GM18868 (cell line): ENCODE results near the gene NAA38.
A peak's percentile ranks its signal among the peaks of the same experiment; 100 is the strongest.

Experiments
- ATAC-seq: cut with Tn5 transposase; IDR thresholded peaks from one replicate; pipeline ENCODE4 v1.9.1; 2021; ENCODE audit warnings: mild to moderate bottlenecking, moderate library complexity; ENCODE audit not compliant: unreplicated experiment

NAA38 gene, protein sequence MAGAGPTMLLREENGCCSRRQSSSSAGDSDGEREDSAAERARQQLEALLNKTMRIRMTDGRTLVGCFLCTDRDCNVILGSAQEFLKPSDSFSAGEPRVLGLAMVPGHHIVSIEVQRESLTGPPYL

DNA sequence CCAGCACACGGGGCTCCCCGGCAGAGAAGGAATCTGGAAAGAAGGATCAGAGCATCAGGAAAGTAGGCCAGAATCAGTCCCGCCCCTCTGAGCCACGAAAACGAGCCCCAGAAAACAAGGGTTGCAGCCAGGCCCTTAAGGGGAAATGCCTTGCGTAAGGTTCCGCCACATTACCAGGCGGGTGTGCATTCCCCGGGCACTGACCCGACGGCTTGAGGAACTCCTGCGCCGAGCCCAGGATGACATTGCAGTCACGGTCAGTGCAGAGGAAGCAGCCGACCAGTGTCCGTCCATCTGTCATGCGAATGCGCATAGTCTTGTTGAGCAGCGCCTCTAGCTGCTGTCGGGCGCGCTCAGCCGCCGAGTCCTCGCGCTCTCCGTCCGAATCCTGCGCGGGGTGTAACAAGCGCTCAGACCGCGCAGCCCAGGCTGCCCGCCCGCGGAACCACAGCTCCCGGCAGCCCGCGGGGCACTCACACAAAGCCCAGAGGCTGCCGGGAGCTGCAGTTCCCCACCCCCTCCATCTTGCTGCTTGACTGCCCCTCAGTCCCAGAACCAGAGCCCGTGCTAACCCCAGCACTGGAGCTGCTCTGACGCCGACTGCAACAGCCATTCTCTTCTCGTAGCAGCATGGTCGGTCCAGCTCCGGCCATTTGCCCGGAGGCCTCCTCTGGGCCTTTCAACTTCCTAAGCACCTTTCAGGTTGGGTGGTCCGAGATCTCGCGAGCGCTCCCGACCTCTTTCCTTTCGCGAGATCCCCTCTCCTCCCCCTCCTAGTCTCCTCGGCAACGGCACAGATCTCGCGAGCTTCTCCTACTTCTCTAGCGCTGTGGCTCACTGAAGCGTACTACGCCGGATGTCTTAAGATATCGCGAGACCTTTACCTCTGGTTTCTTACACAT lies at the start of gene NAA38:
TSS of gene NAA38 (minus strand) at position 749 of the 902 bp plus-strand sequence. CDS start at position 653, 96 bp downstream.
- ATAC-seq, result peak; percentile 71

DNA sequence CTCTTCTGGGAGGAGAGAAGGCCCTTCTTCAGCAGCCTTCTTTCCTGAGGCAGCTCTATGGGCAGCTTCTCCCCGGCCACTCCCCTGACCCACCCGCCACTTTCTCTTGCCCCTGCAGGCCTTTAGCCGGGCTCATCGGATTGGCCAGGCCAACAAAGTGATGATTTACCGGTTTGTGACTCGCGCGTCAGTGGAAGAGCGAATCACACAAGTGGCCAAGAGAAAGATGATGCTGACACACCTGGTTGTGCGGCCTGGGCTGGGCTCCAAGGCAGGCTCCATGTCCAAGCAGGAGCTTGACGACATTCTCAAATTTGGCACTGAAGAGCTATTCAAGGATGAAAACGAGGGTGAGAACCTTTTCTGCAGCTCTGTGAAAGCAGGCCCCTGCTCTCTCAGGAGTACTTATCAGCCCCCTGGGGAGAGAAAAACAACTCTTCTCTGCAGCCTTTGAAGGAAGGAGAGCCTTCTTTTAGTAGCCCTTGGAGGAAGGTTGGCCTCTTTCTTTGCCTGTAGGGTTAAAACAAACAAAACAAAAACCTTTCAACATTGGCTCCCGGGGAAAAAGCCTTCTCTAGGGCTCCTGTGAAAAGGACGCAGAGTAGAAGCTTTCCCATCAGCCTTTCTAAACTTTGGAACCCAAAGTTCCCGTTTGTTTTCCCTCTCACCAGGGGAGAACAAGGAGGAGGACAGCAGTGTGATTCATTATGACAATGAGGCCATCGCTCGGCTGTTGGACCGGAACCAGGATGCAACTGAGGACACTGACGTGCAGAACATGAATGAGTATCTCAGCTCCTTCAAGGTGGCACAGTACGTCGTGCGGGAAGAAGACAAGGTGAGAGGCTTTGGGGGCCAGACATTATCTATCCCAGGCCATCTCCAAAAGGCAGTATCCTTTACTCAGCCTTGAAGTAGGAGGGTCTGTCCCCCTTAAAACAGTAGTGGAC lies 46.1 kb upstream of the NAA38 start:
- no peak for ATAC-seq

DNA sequence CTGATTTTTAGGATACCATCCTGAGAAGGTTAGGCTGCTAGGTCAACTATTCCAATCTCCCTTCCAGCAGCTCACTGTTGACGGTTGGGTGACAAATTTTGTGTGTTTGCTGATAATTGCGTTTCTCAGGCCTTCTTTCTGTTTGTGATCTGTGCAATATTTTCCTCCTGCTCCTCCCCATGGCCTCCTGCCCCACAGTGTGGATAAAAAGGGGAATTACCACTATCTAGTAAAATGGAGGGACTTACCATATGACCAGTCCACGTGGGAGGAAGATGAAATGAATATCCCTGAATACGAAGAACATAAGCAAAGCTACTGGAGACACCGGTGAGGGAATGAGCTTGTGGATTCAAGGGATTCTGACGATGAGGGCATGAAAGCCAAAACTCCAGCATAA lies 40.4 kb upstream of the NAA38 start:
- no peak for ATAC-seq

DNA sequence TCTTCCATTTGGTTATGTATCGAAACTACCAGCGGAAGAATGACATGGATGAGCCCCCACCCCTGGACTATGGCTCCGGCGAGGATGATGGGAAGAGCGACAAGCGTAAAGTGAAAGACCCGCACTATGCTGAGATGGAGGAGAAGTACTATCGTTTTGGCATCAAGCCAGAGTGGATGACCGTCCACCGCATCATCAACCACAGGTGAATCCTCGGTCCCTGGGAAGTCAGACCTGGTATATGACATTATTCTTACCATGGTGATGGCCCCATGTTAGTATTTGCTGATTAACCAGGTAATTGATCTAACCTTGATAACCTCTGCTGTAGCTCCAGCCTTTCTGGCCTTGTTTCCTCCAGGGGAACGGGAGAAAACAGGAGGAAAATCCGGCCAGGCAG lies 39.7 kb upstream of the NAA38 start:
- no peak for ATAC-seq

DNA sequence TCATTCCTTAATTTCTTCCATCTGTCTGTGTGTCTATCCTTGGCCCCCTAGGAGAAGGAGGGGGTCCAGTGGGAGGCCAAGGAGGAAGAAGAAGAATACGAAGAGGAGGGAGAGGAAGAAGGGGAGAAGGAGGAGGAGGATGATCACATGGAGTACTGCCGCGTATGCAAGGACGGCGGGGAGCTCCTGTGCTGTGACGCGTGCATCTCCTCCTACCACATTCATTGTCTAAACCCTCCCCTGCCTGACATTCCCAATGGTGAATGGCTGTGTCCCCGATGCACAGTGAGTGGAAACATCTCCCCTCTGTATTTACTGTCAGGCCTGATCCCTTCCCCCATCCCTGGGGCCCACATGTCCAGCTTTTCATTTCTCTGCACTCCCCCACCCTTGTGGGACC lies 37.5 kb upstream of the NAA38 start:
- no peak for ATAC-seq

DNA sequence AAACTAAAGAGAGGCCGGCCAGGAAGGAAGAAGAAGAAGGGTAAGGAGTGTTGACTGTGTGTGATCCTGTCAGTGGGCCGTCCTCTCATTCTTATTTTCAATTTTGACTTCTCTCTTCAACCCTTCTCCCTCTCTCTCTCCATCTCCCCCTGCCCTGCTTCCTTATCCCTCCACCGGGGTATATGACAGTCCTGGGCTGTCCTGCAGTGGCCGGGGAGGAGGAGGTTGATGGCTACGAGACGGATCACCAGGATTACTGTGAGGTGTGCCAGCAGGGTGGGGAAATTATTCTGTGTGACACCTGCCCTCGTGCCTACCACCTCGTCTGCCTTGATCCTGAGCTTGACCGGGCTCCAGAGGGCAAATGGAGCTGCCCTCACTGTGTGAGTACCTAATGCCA lies 36.9 kb upstream of the NAA38 start:
- no peak for ATAC-seq

DNA sequence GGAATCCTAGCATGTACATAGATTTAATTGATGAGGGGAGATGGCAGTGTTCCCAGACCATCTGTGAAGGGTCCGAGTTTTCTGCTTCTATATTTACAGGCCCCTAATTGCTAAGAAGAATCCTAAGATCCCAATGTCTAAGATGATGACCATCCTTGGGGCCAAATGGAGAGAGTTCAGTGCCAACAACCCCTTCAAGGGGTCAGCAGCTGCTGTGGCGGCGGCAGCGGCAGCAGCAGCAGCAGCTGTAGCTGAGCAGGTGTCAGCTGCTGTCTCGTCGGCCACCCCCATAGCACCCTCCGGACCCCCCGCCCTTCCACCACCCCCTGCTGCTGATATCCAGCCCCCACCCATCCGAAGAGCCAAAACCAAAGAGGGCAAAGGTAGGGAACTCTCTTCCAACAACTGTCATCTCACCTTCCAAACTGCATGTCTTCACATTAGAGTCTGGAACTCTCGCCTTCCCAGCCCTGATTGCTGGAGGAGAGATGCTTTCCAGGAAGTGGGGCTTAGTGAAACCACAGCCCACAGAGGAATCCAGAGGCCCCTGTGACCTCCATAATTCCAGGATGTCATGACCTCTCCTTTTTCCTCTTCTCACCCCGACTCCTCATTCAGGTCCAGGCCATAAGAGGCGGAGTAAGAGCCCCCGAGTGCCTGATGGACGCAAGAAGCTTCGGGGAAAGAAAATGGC lies 36.0 kb upstream of the NAA38 start:
- no peak for ATAC-seq

DNA sequence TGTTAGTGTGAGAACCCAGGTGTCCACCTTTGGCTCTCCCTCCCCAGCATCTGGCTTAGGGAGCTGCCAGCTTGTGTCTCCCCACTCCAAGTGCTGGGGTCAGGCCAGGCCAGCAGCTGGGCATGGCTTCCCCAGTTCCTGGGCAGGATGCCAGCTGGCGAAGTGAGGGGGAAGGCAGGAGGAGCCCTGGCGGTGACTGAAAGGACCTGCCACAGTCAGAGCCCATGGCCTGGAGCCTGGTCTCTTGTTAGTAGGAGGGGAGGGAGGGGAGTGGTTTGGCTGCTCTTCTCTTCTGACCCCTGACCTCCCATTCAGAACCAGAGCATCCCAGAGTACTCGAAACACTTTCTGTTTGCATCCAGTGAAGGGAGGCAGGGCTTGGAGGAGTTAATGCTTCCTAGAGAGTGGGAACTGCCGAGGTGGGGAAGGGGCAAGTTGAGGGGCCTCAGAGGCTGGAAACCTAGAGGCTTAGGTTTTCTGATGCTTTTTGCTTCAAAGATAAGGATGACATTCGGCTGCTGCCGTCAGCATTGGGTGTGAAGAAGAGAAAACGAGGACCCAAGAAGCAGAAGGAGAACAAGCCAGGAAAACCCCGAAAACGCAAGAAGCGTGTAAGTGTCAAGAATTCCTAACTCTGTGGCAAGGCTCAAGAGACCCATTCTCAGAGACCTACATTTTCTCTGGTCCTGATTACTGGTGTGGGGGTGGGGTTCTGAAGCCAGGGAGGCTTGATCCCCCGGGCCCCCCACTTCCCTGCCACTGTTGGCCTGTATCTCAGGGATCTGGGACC lies 32.0 kb upstream of the NAA38 start:
- no peak for ATAC-seq

DNA sequence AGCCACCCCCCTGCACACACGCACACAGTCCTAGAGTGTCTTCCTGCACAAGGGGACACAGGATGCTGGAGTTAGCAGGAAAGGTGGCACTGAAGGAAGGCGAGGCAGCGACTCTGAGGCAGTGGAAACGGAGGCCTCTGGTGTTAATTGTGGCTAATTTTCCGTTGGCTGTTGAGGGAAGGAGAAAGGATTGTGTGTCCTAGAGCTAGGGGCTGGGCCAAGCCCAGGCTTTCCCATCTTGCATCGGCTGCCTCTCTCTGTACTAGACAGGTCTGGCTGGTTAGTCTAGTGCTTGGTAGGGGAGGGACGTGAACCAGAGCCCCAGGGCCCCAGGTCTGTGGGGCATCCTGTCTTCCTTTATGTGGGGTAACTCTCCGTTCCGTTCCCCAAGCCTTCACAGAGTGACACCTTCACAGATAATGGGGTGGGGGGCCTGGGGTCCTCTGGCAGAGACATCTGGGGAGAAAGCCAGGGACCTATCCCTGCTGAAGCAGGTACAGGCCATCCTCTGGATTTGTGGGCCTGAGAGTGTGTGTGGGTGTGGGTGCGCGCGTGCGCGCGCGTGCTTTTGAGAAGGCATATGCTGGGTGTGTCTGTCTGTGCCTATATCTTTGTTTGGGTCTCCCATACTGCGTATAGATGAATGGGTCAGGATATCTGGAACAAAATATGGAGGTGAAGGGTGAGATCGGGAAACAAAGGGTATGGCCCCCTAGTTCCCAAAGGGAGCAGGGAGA lies 31.0 kb upstream of the NAA38 start, which contains the start of gene CHD3:
TSS of gene CHD3 (plus strand) at position 606 of the 737 bp plus-strand sequence. CDS start 212 bp downstream, outside the sequence.
- no peak for ATAC-seq

DNA sequence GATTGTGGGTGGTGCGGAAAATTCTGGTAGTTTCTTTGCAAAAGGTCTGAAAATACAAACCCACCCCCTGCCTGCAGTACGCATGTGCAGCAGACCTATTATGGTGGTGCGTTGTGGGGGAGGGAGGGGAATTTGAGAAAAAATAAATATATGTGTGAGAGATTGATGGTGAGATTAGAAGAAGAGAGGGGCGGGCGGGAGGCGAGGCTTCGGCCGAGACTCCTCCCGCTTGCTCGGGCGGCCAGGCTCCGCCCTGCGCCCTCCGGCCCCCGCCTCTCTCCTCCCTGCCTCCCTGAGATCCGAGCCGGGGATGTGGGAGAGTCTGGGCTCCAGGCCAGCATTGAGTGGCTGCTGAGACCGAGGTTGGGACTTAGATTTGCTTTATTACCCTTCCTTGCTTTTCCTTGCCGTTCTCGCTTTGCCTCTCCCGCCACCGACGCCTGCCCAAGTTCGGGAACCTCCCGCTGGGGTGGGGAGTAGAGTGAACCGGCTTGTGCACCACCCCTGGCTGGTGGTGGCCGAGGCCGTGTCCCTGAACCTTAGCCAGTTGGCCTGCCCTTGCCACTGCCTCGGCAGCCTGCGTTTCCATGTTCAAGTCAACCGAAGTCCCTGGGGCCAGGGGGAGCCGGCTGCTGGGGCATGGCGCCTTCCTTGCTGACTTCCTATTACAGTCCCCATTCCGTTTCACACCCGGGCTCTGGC lies 30.3 kb upstream of the NAA38 start:
- peak; percentile 60 for ATAC-seq

DNA sequence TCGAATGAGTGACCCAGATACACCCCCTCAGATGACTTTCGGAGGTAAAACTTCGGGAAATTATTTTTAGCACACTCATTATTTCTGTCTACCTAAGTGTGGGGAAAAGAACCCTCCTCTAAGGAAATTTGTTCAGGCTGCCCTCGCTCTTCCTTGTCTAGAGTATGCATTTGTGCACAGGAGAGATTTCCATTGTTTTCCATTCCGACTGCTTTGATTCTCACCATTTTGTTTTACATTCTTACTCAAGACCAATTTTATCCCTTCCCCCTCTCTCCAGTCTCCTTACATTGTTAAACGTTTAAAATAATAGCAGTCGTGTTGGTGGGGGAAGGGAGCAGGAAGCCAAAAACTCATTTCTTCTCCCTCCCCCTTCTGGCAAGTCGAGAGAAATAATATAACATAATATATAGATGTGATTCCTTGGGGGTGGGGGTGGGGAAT lies 29.7 kb upstream of the NAA38 start:
- no peak for ATAC-seq

DNA sequence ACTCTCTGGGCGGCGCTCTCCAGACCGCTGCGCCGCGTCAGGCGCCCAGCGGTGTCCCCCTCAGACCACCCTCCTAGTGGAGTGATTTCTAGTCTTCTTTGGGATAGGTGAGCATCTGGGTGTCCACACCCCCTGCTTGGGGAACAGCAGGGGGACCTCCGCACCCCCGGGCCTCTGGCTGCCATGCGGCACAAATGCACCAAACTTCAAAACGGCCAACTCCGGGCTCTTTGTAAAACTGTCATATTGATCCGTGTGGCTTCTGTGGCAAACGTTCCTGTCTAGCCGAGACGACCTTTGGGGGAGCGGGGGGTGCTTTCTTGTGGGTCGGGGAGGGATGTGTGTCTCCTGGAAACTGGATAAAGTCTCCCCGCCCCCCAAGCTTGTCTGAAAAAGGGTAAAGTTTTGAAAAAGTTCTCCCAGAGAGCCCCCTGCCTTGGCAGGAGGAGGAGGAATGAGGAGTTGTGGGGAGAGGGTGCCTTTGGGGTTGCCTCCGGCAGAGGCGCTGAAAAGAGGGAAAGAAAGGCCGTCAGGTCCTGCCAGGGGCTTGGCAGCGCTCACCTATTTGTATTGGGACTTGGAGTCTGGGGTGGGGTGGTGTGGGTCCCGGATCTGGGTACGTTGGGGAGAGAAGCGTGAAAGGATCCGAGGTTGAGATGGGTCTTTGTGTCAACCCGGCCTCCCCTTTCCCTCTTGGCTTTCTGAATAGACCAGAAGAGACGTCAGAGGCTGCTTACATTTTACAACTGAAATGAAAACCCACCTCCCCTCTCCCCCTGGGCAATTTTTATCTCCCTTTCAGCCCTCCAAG lies 29.1 kb upstream of the NAA38 start:
- no peak for ATAC-seq

DNA sequence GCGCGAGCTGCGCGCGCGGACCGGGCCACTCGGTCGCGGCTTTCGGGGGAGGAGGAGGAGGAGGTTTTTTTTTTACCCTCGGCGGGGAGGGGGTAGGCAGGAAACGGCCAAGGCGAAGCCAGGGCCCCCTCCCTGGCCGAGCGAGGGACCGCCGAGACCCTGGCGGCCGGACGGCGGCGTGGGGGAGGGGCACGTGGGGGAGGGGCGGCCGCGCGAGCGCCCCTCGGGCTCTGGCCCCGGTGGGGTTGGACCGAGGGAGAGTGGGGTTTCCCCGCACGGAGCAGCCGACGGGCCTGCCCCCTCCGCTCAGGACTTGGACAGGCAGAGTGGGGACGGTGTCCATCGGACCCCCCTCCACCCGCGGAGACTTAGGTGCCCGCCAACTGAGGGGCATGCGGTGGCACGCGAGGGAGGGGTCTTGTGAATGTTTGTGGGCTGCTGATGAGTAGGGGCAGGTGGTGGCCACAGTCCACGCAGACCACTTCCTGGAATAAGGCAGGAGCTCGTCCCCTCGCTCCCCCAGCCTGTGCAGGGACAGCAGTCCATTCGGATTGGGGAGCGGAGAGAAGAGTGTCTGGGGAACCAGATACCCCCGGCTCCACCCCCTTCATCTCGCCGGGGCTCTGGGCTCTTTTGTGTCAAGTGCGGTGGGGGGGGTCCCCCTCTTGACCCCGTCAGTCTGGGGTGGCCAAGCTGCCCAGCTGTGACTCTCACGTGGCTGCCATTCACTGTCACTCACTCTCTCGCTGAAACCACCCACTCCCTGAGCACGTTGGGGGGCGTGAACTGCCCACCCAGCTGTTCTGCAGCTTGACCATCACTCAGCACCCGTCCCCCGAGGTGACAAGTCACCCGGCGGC lies 28.2 kb upstream of the NAA38 start:
- no peak for ATAC-seq

DNA sequence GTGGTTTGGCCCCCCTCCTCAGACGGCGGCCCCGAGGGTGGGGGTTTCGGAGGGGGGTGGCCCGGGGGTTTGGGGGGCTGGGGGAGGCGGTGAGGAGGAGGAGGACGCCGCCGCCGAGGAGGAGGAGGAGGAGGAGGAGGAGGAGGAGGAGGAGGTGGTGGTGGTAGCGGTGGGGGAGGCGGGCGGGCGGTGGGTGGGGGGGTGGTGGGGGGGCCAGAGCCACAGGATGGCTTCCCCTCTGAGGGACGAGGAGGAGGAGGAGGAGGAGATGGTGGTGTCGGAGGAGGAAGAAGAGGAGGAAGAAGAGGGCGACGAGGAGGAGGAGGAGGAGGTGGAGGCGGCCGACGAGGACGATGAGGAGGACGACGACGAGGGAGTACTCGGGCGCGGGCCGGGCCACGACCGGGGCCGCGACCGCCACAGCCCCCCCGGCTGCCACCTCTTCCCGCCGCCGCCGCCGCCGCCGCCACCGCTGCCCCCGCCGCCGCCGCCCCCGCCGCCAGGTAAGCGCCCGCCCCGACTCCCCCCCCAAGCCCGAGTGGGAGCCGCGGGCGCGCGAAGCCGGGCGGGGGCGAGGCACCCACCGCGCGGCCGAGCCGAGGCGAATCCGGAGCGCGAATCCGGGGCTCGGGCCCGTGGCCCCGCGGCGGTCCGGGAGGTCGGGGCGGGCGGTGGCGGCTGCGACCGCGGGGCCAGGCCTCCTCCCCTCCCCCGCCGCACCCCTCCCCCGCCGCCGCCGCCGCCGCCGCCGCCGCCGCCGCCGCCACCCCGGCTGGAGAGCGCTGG lies 27.4 kb upstream of the NAA38 start:
- ATAC-seq, result no peak

DNA sequence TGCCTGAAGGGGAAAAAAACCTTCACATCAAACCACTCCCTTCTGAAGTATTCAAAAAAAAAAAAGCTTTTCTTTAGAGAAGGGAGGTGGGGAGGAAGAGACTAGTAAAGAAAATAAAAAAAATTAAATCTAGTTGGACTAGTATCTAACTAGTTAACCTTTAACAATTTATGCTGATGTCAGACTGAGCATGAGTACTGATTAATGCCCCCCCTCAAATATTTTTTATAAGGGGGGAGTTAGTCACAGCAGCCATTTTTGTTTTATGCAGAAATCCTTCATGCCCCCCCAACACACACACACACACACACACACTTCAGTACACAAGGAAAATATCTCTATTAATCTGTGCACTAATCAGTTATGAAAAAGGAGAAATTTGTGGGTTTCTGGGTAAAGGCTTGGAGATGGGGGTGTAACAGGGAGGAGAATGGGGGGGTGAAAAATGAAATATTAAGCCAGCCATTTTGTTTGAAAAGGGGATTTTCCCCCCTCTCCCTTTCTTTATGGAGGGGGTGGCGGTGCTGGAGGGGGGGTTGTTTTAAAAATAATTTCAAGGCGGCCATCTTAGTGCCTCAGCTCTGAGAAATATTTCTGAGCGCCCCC lies 26.5 kb upstream of the NAA38 start:
- no peak for ATAC-seq

DNA sequence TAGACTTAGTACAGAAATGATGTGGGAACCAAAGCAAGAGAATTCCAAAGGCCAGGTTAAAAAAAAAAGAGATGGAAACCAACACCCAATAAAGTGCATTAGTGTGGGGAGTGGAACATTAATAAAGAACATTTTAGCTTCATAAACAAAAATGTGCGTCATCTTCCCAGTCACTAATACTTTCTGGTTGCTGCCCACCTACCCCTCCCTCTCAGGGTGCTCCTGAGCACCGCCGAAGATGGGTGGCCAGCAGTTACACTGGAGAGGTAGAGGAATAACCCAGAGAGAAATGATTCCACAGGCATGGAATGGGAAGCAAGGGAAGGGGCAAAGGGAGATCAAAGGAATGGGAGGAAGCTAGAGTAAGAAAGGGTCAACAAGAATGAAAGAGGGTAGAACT lies 25.3 kb upstream of the NAA38 start:
- ATAC-seq, result no peak
